ENCODE measurements around the gene CCDC158. TPM values are rescaled to one million over a fixed set of nuclear protein-coding genes. Genes with fewer than 3 reads are reported as not detected.

CCDC158 gene
- total and polyA plus RNA-seq, 2 donors from 2014 or later, result 0.24 to 1.0 TPM

DNA sequence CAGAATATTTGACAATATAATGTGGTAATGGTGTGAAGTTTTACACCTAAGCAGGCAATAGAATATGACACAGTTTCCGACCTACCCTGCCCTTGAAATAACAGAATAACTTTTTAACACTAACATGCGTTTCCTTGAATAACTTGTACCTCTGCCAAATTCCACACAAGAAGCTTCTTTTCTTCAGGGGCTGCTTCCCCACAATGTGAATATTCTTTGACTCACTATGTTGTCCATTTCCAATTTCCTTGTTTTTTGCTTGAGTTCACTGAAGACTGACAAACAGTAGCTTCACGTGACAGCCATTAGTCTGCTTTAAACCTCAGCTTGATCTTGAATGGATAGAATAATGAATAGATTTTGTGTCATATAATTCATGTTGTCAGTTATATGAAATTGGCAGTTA lies 28.4 kb upstream of the CCDC158 start:
- H3K4me3 ChIP-seq (ENCODE audit: low read length in 3 of 3), result no peak overlapping the region
- no peak overlapping the region for H3K9ac ChIP-seq (ENCODE audit: low read length in 3 of 3)
- FAIRE-seq, result no peak
- no peaks in the 10 kb centered on the region for H3K36me3 ChIP-seq (ENCODE audit: control insufficient read depth in 2 of 3, insufficient read depth in 3 of 3, low read length in 3 of 3)
- intact Hi-C loops (cut with DNase I), result no loop called here
- peaks cover 0 to 6% (median 0%) of the 10 kb centered on the region in 3 donors for H3K4me1 ChIP-seq (ENCODE audit: control insufficient read depth in 2 of 3, insufficient read depth in 2 of 3, low read depth in 1 of 3, low read length in 3 of 3)
- TF ChIP-seq, protein P1, sequence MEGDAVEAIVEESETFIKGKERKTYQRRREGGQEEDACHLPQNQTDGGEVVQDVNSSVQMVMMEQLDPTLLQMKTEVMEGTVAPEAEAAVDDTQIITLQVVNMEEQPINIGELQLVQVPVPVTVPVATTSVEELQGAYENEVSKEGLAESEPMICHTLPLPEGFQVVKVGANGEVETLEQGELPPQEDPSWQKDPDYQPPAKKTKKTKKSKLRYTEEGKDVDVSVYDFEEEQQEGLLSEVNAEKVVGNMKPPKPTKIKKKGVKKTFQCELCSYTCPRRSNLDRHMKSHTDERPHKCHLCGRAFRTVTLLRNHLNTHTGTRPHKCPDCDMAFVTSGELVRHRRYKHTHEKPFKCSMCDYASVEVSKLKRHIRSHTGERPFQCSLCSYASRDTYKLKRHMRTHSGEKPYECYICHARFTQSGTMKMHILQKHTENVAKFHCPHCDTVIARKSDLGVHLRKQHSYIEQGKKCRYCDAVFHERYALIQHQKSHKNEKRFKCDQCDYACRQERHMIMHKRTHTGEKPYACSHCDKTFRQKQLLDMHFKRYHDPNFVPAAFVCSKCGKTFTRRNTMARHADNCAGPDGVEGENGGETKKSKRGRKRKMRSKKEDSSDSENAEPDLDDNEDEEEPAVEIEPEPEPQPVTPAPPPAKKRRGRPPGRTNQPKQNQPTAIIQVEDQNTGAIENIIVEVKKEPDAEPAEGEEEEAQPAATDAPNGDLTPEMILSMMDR (IDR thresholded peaks at IDR 0.05; ENCODE audit: borderline replicate concordance, extremely low read depth, insufficient read depth), result no peak
- no peaks in the 10 kb centered on the region for H3K9me3 ChIP-seq (ENCODE audit: control insufficient read depth in 2 of 3, insufficient read depth in 1 of 3, low read length in 3 of 3)
- no peaks in the 10 kb centered on the region for H3K27me3 ChIP-seq (ENCODE audit: control insufficient read depth, insufficient read depth, low read length)
- peak overlapping the region in 1 of 2 donors; percentile 28 for H3K27ac ChIP-seq (ENCODE audit: low read depth in 2 of 2, low read length in 2 of 2)
- no peak for DNase-seq

DNA sequence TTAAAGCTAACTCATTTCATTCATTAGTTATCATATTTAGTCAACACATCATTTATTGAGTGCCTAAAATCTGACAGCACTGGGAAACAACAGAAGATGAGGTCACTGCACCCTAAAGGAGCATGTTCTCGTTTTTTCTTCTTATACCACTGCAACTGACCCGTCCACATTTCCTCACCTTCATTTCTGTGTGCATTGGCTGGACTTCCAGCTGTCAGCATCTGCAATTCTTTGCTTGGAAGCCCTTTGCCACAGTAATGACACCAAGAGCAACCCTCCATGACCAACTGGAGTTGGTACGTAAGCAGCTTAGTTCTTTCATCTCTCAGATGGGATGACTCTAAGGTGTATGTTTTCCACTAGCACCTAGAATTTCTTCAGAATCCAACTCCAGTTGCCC lies 27.3 kb upstream of the CCDC158 start:
- Histone ChIP-seq H3K27ac (ENCODE audit: low read depth in 2 of 2, low read length in 2 of 2) (no peak overlapping the region), H3K4me3 (ENCODE audit: low read length in 3 of 3) (no peak overlapping the region)

DNA sequence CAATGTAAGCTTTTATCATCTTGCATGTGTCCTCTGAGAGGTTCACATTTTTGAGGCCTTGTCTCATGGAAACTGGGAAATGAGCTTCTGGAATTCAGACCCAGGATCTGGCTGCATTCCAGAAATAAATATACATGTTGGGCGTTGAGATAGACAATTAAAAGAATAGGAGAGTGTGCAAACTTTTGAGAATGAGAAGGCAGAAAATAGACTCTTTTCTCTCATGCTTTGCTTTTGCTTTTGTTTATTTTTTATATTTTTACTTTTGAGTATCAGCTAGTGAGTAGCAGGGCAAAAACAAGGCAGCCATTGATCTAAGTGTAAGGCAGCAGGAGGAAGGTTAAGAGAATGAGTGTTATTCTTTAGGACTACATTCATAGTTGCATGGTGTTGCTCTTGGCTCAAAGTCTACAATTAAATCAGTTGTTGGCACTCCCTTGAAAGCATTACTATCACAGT lies 26.5 kb upstream of the CCDC158 start:
- H3K4me3 ChIP-seq (ENCODE audit: low read length in 3 of 3), result no peak overlapping the region
- H3K27ac ChIP-seq (ENCODE audit: low read depth in 2 of 2, low read length in 2 of 2), result no peak overlapping the region
- TF ChIP-seq, protein P1 (IDR thresholded peaks at IDR 0.05; ENCODE audit: borderline replicate concordance, extremely low read depth, insufficient read depth), result no peak
- H3K27me3 ChIP-seq (ENCODE audit: control insufficient read depth, insufficient read depth, low read length), result no peaks in the 10 kb centered on the region
- intact Hi-C loops (cut with DNase I), result no loop called here
- no peaks in the 10 kb centered on the region for H3K9me3 ChIP-seq (ENCODE audit: control insufficient read depth in 2 of 3, insufficient read depth in 1 of 3, low read length in 3 of 3)
- FAIRE-seq, result no peak
- no peak overlapping the region for H3K9ac ChIP-seq (ENCODE audit: low read length in 3 of 3)
- no peak for DNase-seq
- no peaks in the 10 kb centered on the region for H3K36me3 ChIP-seq (ENCODE audit: control insufficient read depth in 2 of 3, insufficient read depth in 3 of 3, low read length in 3 of 3)
- peaks cover 0 to 6% (median 0%) of the 10 kb centered on the region in 3 donors for H3K4me1 ChIP-seq (ENCODE audit: control insufficient read depth in 2 of 3, insufficient read depth in 2 of 3, low read depth in 1 of 3, low read length in 3 of 3)

More for the DNA sequence above, 27.3 kb upstream of the CCDC158 start:
- Histone ChIP-seq H3K36me3 (ENCODE audit: control insufficient read depth in 2 of 3, insufficient read depth in 3 of 3, low read length in 3 of 3) (no peaks in the 10 kb centered on the region), H3K9ac (ENCODE audit: low read length in 3 of 3) (no peak overlapping the region), H3K9me3 (ENCODE audit: control insufficient read depth in 2 of 3, insufficient read depth in 1 of 3, low read length in 3 of 3) (no peaks in the 10 kb centered on the region), H3K27me3 (ENCODE audit: control insufficient read depth, insufficient read depth, low read length) (no peaks in the 10 kb centered on the region), H3K4me1 (ENCODE audit: control insufficient read depth in 2 of 3, insufficient read depth in 2 of 3, low read depth in 1 of 3, low read length in 3 of 3) (peaks cover 0 to 6% (median 0%) of the 10 kb centered on the region in 3 donors)
- DNase-seq (no peak), FAIRE-seq (no peak)
- TF ChIP-seq, protein P1 (IDR thresholded peaks at IDR 0.05; ENCODE audit: borderline replicate concordance, extremely low read depth, insufficient read depth), result no peak
- intact Hi-C loops (cut with DNase I), result no loop called here

DNA sequence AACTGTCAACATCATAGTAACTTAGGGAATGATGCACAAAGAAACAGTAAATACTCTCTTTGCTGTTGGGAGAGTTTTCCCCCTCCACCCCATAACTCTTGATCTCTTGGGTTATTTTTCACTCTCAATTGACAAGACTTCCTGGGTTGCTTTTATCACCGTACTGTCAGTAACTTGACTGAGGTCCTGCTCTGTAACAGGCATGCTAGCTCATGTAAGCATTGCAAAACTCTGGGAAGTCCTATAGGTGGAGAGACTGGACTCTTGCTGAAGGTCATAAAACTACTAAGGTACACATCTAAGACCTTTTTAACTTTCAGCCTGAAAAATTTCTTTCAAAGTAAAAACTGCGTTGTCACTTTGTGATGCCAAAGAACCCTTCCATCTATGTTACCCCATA lies 25.0 kb upstream of the CCDC158 start:
- Histone ChIP-seq H3K4me3 (ENCODE audit: low read length in 3 of 3) (no peak overlapping the region), H3K27ac (ENCODE audit: low read depth in 2 of 2, low read length in 2 of 2) (no peak overlapping the region), H3K36me3 (ENCODE audit: control insufficient read depth in 2 of 3, insufficient read depth in 3 of 3, low read length in 3 of 3) (no peaks in the 10 kb centered on the region), H3K9me3 (ENCODE audit: control insufficient read depth in 2 of 3, insufficient read depth in 1 of 3, low read length in 3 of 3) (no peaks in the 10 kb centered on the region), H3K4me1 (ENCODE audit: control insufficient read depth in 2 of 3, insufficient read depth in 2 of 3, low read depth in 1 of 3, low read length in 3 of 3) (peaks cover 0 to 6% (median 0%) of the 10 kb centered on the region in 3 donors), H3K9ac (ENCODE audit: low read length in 3 of 3) (no peak overlapping the region), H3K27me3 (ENCODE audit: control insufficient read depth, insufficient read depth, low read length) (no peaks in the 10 kb centered on the region)
- intact Hi-C loops (cut with DNase I), result no loop called here
- FAIRE-seq (no peak), DNase-seq (no peak)
- TF ChIP-seq, protein P1 (IDR thresholded peaks at IDR 0.05; ENCODE audit: borderline replicate concordance, extremely low read depth, insufficient read depth), result no peak

Measured in kidney (tissue), 14 donors.